Mucosa of descending colon (tissue), 3 donors: ENCODE results near the gene LATS1. TPM values are rescaled to one million over a fixed set of nuclear protein-coding genes. Genes with fewer than 3 reads are reported as not detected.
A peak's percentile ranks its signal among the peaks of the same experiment; 100 is the strongest.
"Not testable (repeated sequence)": the region's sequence is repeated elsewhere in the genome, so short reads cannot be mapped to it uniquely, and the experiment has no call there.

ENCODE experiments used
- ATAC-seq: fragments of 200-7000 bp; cut with Tn5 transposase; one replicate; pipeline ENCODE4 v1.9.1; 2020; ENCODE audit warnings: mild to moderate bottlenecking, moderate library complexity
- DNase-seq, 3 donors: peaks; one replicate each; pipeline ENCODE4 v3.0.0-alpha.2; 2020
- H3K36me3 ChIP-seq: fragments of 200-600 bp; one replicate; pipeline ENCODE4 v1.8.0; 2021; ENCODE audit warnings: low read depth, mild to moderate bottlenecking
- H3K4me1 ChIP-seq: fragments of 200-600 bp; one replicate; pipeline ENCODE4 v1.8.0; 2021; ENCODE audit warnings: low read depth, mild to moderate bottlenecking
- H3K4me3 ChIP-seq: fragments of 200-600 bp; one replicate; pipeline ENCODE4 v1.8.0; 2021; ENCODE audit warnings: mild to moderate bottlenecking
- H3K9me3 ChIP-seq: fragments of 200-600 bp; one replicate; pipeline ENCODE4 v1.8.0; 2021; ENCODE audit warnings: mild to moderate bottlenecking
- intact Hi-C, 2 donors: fragments of 100-400 bp; cut with DNase I in 1 of 2; cut with micrococcal nuclease in 1 of 2; formaldehyde crosslinking; loops; one replicate each; pipeline versions ENCODE4 v1.11.0 to v1.11.1; 2022; cut with DNase I, micrococcal nuclease
- total RNA-seq, 3 donors: library from RNA; stranded (reverse); fragmentation: NEBNext Ultra II Directional in 2 of 3; extraction: Animal tissue kit (Norgen Biotek cat#: 25700) in 2 of 3; gene quantifications; one replicate each; pipeline versions ENCODE4 v1.2.1 to v1.2.4, GENCODE V29; 2021 to 2023
- TF ChIP-seq, protein P1 (sequence below): fragments of 200-600 bp; IDR thresholded peaks from one replicate; pipeline ENCODE4 v1.8.0; 2022; ENCODE audit warnings: antibody characterized with exemption, mild to moderate bottlenecking
- donor health status: DM: no; HTN: no; CAD: no; lungs with moderate emphysema.
- donor health status: DM: no; HTN: no; CAD: no.
- donor health status: DM: no; HTN: yes; CAD: no.

Gene LATS1
- total RNA-seq, 3 donors from 2014 or later: 23.2 to 39.0 (median 23.3) TPM

DNA sequence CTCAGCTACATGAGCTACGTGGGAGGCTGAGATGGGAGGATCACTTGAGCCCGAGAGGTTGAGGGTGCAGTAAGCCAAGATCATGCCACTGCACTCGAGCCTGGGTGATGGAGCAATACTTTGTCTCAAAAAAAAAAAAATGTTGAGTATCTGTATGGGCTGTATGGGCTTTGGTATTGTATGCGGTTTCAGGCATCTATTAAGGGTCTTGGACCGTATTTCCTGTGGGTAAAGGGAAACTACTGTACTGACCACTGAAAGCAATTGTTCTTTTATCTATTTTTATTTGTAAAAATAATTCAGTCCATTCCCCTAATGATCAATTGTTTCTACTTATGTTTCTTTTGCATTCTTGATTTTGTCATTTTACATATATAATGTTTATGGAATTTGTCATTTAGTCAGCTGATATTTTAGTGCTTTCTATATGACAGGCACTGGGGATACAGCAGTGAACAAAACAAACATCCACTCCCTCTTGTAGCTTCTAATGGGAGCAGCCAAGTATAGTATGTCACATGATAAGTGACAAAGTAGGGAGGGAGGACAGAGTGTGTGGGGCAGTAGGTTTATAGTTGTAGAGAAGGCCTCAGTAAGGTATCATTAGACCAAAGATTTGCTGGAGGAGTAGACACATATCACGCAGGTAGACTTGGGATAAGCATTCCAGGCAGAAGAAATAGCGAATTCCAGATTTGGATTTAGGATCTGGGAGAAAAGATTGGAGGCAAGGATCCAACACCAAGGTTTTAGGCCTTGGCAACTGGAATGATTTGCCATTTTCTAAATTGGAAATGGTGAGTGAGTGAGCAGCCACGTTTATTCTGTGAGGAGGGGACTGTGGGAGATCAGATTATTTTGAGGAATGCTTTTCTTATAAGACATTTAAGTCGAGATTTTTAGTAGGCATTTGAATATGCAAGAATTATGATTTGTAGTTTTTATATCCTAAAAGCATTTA is 37.7 kb upstream of the LATS1 start:
- Histone ChIP-seq H3K9me3 (no peaks in the 10 kb centered on the region), H3K4me3 (no peak overlapping the region), H3K36me3 (no peaks in the 10 kb centered on the region), H3K4me1 (peaks cover 16% of the 10 kb centered on the region)
- TF ChIP-seq, protein P1, sequence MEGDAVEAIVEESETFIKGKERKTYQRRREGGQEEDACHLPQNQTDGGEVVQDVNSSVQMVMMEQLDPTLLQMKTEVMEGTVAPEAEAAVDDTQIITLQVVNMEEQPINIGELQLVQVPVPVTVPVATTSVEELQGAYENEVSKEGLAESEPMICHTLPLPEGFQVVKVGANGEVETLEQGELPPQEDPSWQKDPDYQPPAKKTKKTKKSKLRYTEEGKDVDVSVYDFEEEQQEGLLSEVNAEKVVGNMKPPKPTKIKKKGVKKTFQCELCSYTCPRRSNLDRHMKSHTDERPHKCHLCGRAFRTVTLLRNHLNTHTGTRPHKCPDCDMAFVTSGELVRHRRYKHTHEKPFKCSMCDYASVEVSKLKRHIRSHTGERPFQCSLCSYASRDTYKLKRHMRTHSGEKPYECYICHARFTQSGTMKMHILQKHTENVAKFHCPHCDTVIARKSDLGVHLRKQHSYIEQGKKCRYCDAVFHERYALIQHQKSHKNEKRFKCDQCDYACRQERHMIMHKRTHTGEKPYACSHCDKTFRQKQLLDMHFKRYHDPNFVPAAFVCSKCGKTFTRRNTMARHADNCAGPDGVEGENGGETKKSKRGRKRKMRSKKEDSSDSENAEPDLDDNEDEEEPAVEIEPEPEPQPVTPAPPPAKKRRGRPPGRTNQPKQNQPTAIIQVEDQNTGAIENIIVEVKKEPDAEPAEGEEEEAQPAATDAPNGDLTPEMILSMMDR: no peak
- DNase-seq (no peak), ATAC-seq (peak; percentile 98)
- intact Hi-C loops: no loop called here

DNA sequence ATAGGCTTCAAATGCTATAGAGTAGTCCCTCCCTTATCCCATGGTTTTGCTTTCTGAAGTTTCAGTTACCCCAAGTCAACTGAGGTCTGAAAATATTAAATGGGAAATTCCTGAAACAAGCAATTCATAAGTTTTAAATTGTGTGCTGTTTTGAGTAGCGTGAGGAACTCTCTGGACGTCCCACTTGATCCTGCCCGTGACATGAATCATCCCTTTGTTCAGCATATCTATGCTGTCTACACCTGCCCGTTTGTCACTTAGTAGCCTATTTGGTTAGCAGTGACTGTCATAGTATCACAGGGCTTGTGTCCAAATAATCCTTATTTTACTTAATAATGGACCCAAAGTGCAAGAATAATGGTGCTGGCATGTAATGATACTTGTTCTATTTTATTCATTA is 36.6 kb upstream of the LATS1 start:
- TF ChIP-seq, protein P1: no peak
- Histone ChIP-seq H3K4me3 (no peak overlapping the region), H3K9me3 (no peaks in the 10 kb centered on the region), H3K4me1 (peaks cover 20% of the 10 kb centered on the region), H3K36me3 (no peaks in the 10 kb centered on the region)
- ATAC-seq: no peak
- intact Hi-C loops: no loop called here
- no peak for DNase-seq

DNA sequence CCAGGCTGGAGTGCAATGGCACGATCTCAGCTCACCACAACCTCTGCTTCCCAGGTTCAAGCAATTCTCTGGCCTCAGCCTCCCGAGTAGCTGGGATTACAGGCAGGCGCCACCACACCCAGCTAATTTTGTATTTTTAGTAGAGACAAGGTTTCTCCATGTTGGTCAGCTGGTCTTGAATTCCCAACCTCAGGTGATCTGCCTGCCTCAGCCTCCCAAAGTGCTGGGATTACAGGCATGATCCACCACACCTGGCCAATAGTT is 35.4 kb upstream of the LATS1 start:
- H3K9me3 ChIP-seq, DNase-seq, intact Hi-C loops, H3K36me3 ChIP-seq, ATAC-seq, H3K4me3 ChIP-seq: not testable (repeated sequence)
- peaks cover 20% of the 10 kb centered on the region for H3K4me1 ChIP-seq

DNA sequence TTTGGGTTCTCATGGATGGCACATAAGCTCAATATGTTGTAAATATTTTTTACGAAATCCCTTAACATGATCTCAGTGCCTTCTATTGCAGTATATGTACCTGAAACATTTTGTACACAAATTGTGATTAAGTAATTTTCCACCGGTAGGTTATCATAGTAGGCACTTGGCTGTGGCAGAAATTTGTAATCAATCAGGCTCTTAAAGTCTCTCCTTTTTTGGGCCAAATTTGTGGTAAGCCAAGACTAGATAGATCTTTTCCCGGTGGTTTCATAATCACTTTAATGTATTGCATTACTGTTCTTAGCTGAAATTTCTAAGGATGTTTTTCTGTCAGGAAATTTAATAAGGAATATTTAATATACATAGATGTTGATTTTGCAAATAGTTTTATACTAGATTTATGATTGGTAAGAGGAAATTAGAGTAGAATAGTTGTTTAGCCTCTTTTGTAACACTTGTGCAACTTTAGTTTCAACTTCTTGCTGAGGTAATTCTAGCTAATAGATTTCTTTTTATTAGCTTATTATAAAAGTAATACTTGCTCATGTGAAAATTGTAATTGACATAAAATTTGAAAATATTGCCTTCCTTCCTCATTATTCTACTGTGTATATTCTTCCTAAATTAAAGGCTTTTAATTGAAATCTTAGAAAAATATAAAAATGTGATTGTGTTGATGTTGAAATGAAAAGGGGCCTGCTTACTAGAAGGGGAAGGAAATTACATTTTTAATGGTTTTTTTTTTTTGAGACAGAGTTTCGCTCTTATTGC is 34.9 kb upstream of the LATS1 start:
- Histone ChIP-seq H3K4me3 (no peak overlapping the region), H3K4me1 (peaks cover 20% of the 10 kb centered on the region), H3K36me3 (no peaks in the 10 kb centered on the region), H3K9me3 (no peaks in the 10 kb centered on the region)
- no peak for DNase-seq
- TF ChIP-seq, protein P1: no peak
- intact Hi-C loops: no loop called here
- ATAC-seq: no peak

DNA sequence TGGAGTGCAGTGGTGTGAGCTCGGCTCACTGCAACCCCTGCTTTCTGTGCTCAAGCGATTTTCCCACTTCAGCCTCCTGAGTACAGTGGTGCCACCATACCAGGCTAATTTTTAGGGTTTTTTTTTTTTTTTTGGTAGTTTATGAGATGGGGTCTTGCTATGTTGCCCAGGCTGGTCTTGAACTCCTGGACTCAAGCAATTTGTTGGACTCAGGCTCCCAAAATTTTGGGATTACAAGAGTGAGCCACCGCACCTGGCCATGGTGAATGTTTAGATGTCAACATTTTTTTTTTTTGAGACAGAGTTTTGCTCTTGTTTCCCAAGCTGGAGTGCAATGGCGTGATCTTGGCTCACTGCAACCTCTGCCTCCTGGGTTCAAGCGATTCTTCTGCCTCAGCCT is 34.0 kb upstream of the LATS1 start:
- H3K4me3 ChIP-seq, DNase-seq, intact Hi-C loops, H3K9me3 ChIP-seq, ATAC-seq, H3K36me3 ChIP-seq: not testable (repeated sequence)
- peaks cover 20% of the 10 kb centered on the region for H3K4me1 ChIP-seq

DNA sequence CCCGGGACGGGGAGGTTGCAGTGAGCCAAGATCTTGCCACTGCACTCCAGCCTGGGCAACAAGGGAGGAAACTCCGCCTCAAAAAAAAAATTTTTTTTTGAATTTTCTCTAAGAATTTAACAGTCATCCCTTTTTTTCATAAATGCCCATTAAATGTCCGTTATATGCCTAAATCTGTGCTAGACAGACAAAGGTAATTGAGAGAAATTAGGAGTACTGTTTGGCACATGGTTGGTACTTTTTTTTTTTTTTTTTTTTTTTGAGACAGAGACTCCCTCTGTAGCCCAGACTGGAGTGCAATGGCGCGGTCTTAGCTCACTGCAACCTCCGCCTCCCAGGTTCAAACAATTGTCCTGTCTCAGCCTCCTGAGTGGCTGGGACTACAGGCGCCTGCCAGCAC is 33.3 kb upstream of the LATS1 start:
- no peak for DNase-seq
- no peak overlapping the region for H3K4me3 ChIP-seq
- ATAC-seq: no peak
- intact Hi-C loops: no loop called here
- TF ChIP-seq, protein P1: no peak
- peaks cover 26% of the 10 kb centered on the region for H3K4me1 ChIP-seq
- no peaks in the 10 kb centered on the region for H3K9me3 ChIP-seq
- H3K36me3 ChIP-seq: no peaks in the 10 kb centered on the region
